ENCODE data around the gene SEPSECS. TPM values are rescaled to one million over a fixed set of nuclear protein-coding genes. Genes with fewer than 3 reads are reported as not detected.

Gene SEPSECS
- total RNA-seq, 2 experiments from 2014 or later, result 18.5 to 18.7 TPM

DNA sequence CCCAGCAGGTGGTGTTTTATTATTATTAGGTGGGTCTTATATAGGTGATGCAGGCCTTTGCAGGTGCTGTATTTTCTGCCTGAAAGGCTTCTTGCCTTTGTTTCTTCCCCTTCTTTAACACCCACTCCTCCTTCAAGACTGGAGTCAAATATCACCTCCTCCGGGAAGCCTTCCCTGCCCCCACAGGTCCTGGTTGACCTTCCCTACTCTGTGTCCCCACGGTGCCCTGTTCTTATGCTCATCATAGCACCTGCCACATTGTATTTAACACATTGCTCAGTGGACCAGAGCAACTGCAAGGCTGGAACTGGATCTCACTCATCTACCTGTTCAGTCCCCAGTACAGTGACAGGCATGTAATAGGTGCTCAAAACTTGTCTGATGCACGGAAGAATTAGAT is 89.7 kb downstream of the SEPSECS start:
- ChIA-PET POLR2A (no interaction called here), CTCF (no interaction called here)
- Mint-ChIP-seq H3K9me3 (no peaks in the 10 kb centered on the region), H3K27me3 (peaks cover 18% of the 10 kb centered on the region), H3K4me1 (ENCODE audit: low read depth) (no peaks in the 10 kb centered on the region), H3K36me3 (ENCODE audit: low read depth) (no peaks in the 10 kb centered on the region), H3K27ac (no peak overlapping the region), H3K4me3 (no peak overlapping the region)
- no peak for TF ChIP-seq CTCF (IDR thresholded peaks at IDR 0.05)
- intact Hi-C loops (cut with DNase I, micrococcal nuclease), result no loop called here
- Histone ChIP-seq H3K27ac (ENCODE audit: low read depth in 1 of 2, low read length in 2 of 2) (no peak overlapping the region), H3K27me3 (ENCODE audit: control insufficient read depth in 1 of 2, insufficient read depth in 2 of 2, low read length in 2 of 2) (peaks cover 0 to 6% of the 10 kb centered on the region in 2 experiments), H3K36me3 (ENCODE audit: insufficient read depth, low read length) (no peaks in the 10 kb centered on the region), H3K4me3 (ENCODE audit: low read length) (no peak overlapping the region), H3K4me1 (ENCODE audit: insufficient read depth, low read length) (no peaks in the 10 kb centered on the region), H3K9me3 (ENCODE audit: control insufficient read depth in 1 of 2, insufficient read depth in 1 of 2, low read length in 2 of 2) (peaks cover 0 to 9% of the 10 kb centered on the region in 2 experiments)
- DNase-seq, result no peak
- no peak for ATAC-seq (ENCODE audit: poor library complexity)

Other genes starting within 250 kb of the SEPSECS start
- gene CCDC149, start 247.4 kb downstream of the SEPSECS start, total RNA-seq, result under 1 TPM; 0.25 to 0.69 TPM
- not detected for gene LGI2, start 129.5 kb downstream of the SEPSECS start, total RNA-seq
- gene PI4K2B, start 73.6 kb upstream of the SEPSECS start, total RNA-seq, result 1 to 10 TPM; 7.0 to 7.2 TPM
- 1 to 10 TPM; 6.4 to 6.7 TPM for gene ZCCHC4, start 152.3 kb upstream of the SEPSECS start, total RNA-seq
- 10 to 100 TPM; 24.4 to 26.0 TPM for gene ANAPC4, start 216.8 kb upstream of the SEPSECS start, total RNA-seq